CD4-positive, alpha-beta T cell treated with Interleukin-4 for 4 hours (primary cell): ENCODE results near the gene FCGR1A.
"Not testable (repeated sequence)": the region's sequence is repeated elsewhere in the genome, so short reads cannot be mapped to it uniquely, and the experiment has no call there.

Experiments
- DNase-seq: peaks from one replicate; pipeline ENCODE4 v3.0.0-alpha.2; 2020

Gene FCGR1A

DNA sequence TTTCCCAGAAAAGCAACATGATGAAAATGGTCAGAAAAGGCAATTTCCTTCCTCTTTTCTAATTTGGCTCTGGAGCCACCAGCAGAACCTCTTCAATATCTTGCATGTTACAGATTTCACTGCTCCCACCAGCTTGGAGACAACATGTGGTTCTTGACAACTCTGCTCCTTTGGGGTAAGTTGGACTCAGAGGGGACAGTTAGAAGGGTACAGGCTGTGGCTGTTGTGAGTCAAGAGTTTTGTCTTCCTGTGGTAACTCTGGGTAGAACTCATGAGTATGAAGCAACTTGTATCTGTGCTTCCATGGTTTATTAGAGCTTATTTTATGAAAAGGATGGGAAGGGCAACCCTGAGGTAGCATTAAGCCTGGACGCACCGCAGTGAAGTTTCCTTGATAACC lies at the start of gene FCGR1A:
Gene FCGR1A, plus strand, starts transcription at position 95 of the 400 bp plus-strand sequence. Its CDS starts 50 bp downstream, at position 145.
- not testable (repeated sequence) for DNase-seq

DNA sequence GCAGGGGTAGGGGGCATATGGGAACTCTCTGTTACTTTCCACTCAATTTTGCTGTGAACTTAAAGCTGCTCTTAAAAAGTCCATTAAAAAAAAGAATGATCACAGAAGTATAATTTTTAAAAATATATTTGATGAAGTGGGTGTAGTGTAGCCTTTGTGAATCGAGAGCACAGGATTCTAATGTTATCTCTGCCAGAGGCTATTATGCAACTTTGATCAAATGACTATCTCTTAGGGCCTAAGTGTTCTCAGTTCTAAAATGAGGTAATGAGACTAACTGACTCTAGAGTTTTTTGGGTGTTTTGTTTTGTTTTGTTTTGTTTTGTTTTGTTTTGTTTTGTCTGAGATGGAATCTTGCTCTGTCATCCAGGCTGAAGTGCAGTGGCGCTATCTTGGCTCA lies 49.7 kb upstream of the FCGR1A start:
- DNase-seq: not testable (repeated sequence)

DNA sequence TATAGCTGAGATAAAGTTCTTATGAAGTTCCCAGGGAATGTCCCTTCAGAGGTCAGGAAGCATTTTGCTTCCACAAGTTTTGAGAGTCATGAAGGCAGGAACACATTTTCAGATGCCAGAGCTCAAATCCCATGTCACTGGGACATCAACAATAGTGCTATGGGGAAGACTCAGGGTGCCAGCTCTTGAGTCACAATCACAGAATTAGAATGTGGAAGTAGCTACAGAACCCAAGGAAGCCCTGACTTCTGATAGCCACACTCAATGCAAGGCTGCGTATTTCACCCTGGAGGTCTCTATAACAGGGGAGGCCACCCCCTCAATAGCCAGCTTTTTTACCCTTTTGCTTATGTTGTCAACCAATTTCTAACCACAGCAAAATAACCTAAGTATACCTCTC lies 47.8 kb upstream of the FCGR1A start:
- DNase-seq: not testable (repeated sequence)

DNA sequence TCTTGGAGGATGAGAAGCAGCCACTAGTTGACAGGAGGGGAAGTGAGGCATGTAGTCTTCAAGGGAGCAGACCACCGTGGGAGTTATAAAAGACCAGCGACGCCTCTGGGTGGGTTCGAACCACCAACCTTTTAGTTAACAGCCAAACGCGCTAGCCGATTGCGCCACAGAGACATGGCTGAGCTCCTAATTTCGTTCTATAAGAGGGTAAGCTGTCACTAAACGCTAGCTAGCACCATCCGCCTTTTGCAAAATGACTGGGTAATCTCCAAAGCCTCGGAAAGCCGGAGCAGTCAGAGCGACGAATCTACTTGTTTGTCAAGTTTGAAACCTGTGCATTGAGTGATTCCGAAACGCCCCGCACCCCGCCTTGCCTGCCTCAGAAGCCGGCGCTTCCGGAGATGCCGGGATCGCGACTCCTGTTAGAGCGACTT lies 42.3 kb upstream of the FCGR1A start:
- DNase-seq: peak; percentile 30

DNA sequence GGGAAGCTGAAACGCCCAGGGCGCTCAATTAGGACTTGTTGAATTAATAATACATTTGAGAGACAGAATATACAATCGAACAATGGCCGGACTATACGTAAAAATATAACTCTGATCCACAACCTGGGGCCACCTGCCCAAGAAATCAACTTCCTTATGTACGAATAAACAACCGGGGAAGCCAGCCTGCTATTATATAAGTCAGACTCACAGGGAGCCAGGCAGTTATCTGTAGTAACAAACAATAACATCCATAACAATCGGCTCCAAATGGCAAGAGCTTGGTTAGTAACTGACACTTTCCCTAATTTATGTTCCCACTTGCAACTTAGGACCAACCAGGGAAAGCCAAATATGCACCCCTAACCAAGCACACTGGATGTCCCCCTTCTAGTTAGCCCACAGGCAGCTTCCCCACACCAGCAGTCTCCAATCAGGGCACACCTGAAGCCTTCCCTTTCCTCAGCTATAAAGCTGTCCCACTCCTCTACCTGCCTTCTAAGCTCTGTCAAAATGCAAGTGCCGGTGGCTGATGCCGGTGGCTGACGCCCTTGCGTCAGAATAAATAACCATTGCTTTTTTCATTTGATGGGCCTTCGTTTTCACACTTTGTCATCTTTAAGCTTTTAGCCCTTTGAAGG lies 41.8 kb upstream of the FCGR1A start:
- DNase-seq: not testable (repeated sequence)

- not testable (repeated sequence) for DNase-seq
Observed at GRCh38 chr1:149741914-149742313, 40.6 kb upstream of the FCGR1A start.

DNA sequence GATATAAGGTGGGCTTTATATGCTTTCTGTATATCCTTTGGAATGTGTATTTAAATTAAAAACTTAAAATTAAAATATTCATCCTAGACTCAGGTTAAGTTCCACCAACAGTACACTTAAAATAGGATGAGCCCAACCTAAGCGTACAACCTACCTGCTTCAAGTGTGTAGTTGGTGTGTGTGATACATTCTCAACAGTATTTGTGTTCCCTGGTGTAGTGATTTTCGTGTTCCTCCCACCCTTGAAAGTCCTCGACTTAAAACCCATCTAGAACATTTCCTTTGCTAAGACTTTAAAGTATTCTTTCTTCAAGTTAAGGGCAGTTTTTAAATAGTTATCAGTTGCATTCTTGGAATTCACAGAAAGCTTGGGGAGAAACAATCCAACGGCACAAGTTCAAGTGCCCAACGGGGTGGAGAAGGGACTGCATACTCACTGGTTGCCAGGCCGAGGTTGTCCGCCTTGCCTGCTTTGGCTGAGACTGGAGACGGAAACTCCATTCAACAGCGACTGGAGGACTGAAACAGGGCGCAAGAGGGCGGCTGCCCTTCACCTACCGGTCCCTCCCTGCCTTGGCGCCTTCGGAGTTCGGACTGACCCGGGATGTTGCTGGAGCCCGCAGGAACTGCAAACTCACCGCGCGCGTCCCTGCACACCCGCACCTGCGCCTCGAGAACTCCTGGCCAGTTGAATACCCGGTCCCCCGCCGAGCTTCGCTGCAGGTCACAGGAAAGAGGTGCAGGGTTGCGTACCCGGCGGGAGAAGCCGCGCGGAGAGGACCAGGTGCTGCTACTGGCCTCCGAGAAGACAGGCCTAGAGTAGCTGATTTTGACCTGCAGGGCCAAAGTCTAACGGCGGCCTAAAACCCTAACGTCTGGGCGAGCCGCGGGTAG lies 35.8 kb upstream of the FCGR1A start:
- DNase-seq: not testable (repeated sequence)

DNA sequence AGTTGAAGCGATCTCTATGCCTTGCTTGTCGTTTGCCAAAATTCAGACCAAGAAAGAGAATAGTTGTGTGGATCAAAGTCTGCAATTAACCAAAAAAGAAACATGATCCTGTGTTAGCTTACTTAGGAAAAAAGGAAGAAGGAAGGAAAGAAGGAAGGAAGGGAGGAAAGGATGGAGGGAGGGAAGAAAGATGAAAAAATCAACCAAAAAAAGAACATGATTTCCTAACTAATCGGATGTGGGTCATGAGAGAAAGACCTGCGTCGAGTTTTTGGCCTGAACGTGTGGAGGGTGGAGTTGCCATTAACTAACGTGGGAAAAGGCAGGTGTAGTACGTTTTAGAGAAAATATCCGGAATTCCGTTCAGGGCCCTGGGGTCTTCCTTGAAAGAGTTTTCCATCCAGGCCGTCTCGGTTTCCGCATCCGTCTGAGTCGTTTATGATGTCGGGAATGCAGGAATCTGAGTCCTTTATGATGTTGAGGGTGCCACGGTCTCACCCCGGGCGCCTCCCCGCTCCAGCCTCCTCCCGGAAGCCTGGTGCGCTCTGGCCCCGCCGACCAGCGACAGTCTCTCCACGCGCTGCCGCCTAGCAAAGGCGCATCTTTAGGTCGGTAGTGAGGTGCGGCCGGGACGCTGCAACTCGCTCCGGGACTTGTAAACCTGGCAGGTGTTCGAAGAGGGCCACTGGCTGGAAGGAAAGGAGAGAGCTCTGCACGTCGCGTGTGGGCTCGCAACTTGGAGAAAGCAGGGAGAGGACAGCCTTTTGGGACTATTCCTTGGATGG lies 34.9 kb upstream of the FCGR1A start:
- not testable (repeated sequence) for DNase-seq

GRCh38 chr1:149748144-149748500 lies 34.4 kb upstream of the FCGR1A start:
- DNase-seq: not testable (repeated sequence)

- DNase-seq: not testable (repeated sequence)
Observed at GRCh38 chr1:149750562-149750961, 31.9 kb upstream of the FCGR1A start.

GRCh38 chr1:149752186-149752585 lies 30.3 kb upstream of the FCGR1A start:
- DNase-seq: not testable (repeated sequence)

GRCh38 chr1:149753466-149753865 lies 29.0 kb upstream of the FCGR1A start:
- not testable (repeated sequence) for DNase-seq

DNA sequence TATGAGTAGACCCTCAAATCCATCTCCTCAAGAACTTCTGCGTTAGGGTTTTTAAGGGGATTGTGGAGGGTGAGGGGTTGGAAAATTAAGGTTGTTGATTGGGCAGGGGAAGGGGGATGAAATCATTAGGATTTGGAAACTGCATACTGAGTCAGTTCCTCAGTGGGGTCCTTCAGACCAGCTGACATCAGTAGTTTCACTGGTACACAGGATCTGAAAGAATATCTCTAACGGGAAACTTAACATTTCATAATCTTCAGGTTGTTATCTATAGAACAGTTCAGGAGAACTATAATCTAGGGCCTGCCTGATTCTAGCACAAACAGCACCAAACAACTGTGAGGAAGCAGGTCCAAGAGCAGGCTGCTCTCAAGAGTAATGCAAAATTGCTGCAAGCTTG lies 27.2 kb upstream of the FCGR1A start:
- DNase-seq: not testable (repeated sequence)

- not testable (repeated sequence) for DNase-seq
Observed at GRCh38 chr1:149762294-149762693, 20.2 kb upstream of the FCGR1A start.

- DNase-seq: not testable (repeated sequence)
Observed at GRCh38 chr1:149764087-149764800, 18.2 kb upstream of the FCGR1A start.

- not testable (repeated sequence) for DNase-seq
Observed at GRCh38 chr1:149766241-149766640, 16.3 kb upstream of the FCGR1A start.

- not testable (repeated sequence) for DNase-seq
Observed at GRCh38 chr1:149769216-149769615, 13.3 kb upstream of the FCGR1A start.

- DNase-seq: not testable (repeated sequence)
Observed at GRCh38 chr1:149770661-149771060, 11.8 kb upstream of the FCGR1A start.

DNA sequence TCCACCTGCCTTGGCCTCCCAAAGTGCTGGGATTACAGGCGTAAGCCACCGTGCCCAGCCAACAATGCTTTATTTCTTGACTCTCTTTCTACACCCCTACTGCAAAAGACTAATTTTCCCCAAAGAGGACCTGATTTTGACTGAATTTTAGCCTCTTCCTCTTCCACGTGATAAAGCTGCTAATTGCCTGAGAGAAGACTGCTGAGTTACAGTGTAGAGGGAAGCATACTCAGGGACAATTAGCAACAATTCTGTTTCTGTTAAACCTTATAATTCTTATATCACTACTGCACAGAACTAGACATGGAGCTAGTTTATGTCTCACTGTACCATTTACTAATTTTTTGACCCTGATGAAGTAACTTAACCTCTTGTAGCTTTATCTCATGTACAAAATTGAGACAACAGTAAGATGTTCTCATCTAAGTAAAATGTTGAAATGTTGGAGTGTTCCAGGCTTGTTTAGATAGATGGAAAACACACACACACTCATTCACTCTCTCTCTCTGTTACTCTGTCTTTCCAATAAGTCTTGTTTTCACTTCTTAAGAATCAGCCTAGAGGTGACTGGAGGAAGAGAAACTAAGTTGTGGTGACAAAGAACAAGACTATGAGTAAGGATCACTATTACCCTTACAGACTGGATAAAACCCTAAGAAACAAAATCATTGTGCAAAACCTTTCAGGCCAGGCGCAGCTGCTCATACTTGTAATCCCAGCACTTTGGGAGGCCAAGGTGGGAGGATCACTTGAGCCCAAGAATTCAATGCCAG lies 10.7 kb upstream of the FCGR1A start:
- not testable (repeated sequence) for DNase-seq

DNA sequence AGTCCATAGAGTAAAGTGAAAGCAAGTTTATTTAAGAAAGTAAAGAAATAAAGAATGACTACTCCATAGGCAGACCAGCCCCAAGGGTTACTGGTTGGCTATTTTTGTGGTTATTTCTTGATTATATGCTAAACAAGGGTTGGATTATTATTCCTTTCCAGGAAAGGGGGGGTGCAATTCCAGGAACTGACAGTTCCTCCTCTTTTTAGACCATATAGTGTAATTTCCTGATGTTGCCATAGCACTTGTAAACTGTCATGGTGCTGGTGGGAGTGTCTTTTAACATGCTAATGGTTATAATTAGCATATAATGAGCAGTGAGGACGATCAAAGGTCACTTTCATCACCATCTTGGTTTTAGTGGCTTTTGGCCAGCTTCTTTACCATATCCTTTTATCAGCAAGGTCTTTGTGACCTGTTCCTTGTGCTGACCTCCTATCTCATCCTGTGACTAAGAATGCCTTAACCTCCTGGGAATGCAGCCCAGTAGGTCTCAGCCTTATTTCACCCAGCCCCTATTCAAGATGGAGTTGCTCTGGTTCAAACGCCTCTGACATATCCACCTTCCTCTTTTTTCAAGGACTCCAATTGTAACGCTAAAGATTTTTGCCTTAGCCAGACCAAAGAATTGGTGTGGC lies 6.9 kb upstream of the FCGR1A start:
- not testable (repeated sequence) for DNase-seq

- not testable (repeated sequence) for DNase-seq
Observed at GRCh38 chr1:149777084-149777483, 5.4 kb upstream of the FCGR1A start.
